Measurements from ENCODE around the gene OSBPL9. TPM values are rescaled to one million over a fixed set of nuclear protein-coding genes. Genes with fewer than 3 reads are reported as not detected.
A peak's percentile ranks its signal among the peaks of the same experiment; 100 is the strongest.

The OSBPL9 gene, protein sequence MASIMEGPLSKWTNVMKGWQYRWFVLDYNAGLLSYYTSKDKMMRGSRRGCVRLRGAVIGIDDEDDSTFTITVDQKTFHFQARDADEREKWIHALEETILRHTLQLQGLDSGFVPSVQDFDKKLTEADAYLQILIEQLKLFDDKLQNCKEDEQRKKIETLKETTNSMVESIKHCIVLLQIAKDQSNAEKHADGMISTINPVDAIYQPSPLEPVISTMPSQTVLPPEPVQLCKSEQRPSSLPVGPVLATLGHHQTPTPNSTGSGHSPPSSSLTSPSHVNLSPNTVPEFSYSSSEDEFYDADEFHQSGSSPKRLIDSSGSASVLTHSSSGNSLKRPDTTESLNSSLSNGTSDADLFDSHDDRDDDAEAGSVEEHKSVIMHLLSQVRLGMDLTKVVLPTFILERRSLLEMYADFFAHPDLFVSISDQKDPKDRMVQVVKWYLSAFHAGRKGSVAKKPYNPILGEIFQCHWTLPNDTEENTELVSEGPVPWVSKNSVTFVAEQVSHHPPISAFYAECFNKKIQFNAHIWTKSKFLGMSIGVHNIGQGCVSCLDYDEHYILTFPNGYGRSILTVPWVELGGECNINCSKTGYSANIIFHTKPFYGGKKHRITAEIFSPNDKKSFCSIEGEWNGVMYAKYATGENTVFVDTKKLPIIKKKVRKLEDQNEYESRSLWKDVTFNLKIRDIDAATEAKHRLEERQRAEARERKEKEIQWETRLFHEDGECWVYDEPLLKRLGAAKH
- polyA plus RNA-seq (2011; rRNA removed), result 68.3 and 86.5 TPM in 2 replicates
- polyA minus RNA-seq (2011; rRNA and poly(A)+ RNA removed), result 67.7 and 109 TPM in 2 replicates

DNA sequence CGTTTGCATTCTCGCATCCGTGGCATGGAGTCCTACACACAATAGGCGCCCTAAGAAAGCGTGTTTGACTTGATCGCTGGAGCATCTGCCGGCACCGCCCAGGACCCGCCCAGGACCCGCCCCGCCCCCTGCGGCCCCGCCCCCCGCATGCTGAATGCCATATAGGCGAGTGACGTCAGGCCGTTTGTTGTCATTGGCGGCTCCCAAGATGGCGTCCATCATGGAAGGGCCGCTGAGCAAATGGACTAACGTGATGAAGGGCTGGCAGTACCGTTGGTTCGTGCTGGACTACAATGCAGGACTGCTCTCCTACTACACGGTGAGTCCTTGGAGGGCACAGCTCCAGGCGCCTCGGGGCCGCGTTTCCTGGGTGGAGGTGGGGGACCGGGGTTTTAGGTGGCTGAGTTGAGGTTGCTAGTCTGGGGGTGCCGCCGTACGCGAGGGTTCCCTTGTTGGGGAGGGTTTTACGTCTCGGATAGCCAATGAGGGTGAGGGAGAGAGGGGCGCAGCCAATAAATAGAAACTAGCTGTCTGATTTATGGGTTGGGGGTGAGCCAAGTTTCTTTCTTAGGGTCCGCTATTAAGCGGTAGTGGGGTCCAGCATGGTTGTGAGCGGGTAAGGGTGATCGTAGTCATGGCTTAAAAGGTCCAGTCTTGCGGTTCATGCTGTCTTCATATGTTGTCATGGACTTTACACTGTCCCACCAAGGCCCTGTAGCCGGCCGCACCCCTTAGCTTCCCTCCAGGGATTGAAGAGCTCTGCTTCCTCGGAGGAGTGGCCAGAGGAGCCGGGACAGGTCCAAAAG is at the start of gene OSBPL9:
TSS of gene OSBPL9 (plus strand) at position 190 of the 806 bp plus-strand sequence. CDS start at position 209, 19 bp downstream.
- peak; percentile 42 for DNase-seq (ENCODE audit: low read depth)
- TF ChIP-seq, protein P1, sequence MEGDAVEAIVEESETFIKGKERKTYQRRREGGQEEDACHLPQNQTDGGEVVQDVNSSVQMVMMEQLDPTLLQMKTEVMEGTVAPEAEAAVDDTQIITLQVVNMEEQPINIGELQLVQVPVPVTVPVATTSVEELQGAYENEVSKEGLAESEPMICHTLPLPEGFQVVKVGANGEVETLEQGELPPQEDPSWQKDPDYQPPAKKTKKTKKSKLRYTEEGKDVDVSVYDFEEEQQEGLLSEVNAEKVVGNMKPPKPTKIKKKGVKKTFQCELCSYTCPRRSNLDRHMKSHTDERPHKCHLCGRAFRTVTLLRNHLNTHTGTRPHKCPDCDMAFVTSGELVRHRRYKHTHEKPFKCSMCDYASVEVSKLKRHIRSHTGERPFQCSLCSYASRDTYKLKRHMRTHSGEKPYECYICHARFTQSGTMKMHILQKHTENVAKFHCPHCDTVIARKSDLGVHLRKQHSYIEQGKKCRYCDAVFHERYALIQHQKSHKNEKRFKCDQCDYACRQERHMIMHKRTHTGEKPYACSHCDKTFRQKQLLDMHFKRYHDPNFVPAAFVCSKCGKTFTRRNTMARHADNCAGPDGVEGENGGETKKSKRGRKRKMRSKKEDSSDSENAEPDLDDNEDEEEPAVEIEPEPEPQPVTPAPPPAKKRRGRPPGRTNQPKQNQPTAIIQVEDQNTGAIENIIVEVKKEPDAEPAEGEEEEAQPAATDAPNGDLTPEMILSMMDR (IDR thresholded peaks at IDR 0.05; ENCODE audit: insufficient read depth, low read depth, low read length), result no peak
- ChIA-PET POLR2A (interaction anchor here (0.5 kb wide), 1 partner anchor 64 kb away, joined by 7 read pairs; no protein-coding TSS in a partner anchor), CTCF (interaction anchor here (1.0 to 1.9 kb wide), 3 partner anchors 10 to 342 kb away, joined by 3 to 7 read pairs (median 7); no protein-coding TSS in a partner anchor)
- Histone ChIP-seq H3K27me3 (ENCODE audit: control insufficient read depth, insufficient read depth, low read length) (no peaks in the 10 kb centered on the region), H3K4me3 (ENCODE audit: low read depth, low read length) (peak within 1 kb of the TSS; percentile 64), H3K36me3 (ENCODE audit: control insufficient read depth, insufficient read depth, low read length) (no peaks in the 10 kb centered on the region)

DNA sequence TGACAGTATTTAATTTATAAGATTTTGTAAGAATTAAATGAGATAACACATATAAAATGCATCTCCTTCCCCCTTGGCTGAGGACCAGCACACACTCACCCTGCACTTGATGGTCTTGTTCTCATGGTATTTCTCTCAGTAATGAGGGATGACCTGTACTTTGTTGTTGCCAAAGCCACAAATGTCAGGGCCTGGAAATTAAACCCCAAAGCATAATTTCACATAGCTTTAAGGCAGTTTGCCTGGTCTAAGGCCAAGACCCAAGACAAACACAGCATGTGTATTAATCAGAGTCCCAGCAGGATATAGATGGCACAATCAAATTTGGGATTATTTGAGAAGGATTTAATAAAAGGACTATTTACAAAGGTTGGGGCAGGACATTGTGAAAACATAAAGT is 49.2 kb upstream of the OSBPL9 start:
- H3K4me3 ChIP-seq (ENCODE audit: low read depth, low read length), result no peak overlapping the region
- no peaks in the 10 kb centered on the region for H3K27me3 ChIP-seq (ENCODE audit: control insufficient read depth, insufficient read depth, low read length)
- ChIA-PET CTCF (interaction anchor here (0.6 to 1.0 kb wide), 2 partner anchors 32 to 199 kb away, joined by 3 to 4 read pairs; no protein-coding TSS in a partner anchor), POLR2A (no interaction called here)
- H3K36me3 ChIP-seq (ENCODE audit: control insufficient read depth, insufficient read depth, low read length), result no peaks in the 10 kb centered on the region
- DNase-seq (ENCODE audit: low read depth), result peak; percentile 93
- TF ChIP-seq, protein P1 (IDR thresholded peaks at IDR 0.05; ENCODE audit: insufficient read depth, low read depth, low read length), result no peak

DNA sequence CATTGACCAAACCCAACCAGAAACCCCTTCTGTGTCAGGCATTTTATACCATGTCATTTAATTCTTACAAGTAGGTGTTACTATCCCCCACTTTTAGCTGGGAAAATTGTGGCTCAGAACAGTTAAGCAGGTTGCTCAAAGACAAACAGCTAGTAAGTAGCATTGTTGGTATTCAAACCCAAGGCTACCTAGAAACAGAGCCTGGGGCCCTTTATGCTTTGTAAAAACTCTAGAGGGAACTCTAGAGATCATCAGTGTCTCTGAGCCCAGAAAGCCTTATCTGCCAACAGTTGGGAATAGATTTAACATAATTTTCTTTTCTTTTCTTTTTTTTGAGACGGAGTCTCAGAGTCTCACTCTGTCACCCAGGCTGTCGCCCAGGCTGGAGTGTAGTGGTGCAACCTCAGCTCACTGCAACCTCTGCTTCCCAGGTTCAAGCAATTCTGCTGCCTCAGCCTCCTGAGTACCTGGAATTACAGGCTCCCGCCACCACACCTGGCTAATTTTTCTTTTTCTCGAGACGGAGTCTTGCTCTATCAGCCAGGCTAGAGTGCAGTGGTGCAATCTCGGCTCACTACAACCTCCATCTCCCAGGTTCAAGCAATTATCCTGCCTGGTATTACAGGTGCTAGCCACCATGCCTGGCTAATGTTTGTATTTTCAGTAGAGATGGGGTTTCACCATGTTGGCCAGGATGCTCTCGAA is 48.5 kb upstream of the OSBPL9 start:
- ChIA-PET POLR2A (no interaction called here), CTCF (interaction anchor here (0.6 to 1.0 kb wide), 3 partner anchors 33 to 199 kb away, joined by 3 to 4 read pairs (median 3); no protein-coding TSS in a partner anchor)
- no peak overlapping the region for H3K4me3 ChIP-seq (ENCODE audit: low read depth, low read length)
- H3K36me3 ChIP-seq (ENCODE audit: control insufficient read depth, insufficient read depth, low read length), result no peaks in the 10 kb centered on the region
- TF ChIP-seq, protein P1 (IDR thresholded peaks at IDR 0.05; ENCODE audit: insufficient read depth, low read depth, low read length), result no peak
- no peaks in the 10 kb centered on the region for H3K27me3 ChIP-seq (ENCODE audit: control insufficient read depth, insufficient read depth, low read length)
- no peak for DNase-seq (ENCODE audit: low read depth)

DNA sequence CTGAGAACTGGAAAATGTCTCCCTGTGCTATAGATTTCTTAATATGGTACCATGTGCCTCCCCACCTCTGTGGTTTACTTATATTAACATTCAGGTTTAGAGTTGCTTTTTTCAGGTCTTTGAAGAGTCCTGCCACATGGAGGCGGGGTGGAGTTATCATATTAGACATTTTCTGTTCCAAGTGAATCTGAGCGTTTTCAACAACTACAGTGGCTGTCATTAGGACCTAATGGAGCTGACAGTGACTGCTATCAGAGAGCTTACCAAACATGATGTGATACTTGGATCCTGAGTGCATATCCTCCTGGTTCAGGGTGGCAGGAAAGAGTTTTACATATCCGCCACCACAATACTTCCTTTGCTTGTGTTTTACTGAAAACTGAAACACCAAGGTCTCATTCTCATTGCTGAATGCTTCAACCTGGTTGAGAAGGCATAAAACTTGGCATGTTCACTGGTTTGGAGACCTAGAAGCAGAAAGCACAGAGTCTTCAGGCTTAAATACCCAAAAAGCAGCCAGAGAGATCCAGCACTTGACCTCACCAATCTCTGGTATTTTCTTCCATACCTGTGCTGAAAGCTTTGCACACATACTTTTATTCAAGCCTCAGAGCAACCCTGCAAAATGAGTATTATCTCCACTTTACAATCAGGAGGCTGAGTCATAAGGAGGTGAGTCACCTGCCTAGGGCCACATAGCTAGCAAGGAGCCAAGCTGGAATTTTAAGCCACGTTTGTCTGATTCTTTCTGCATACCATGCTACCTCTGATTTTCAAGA is 47.4 kb upstream of the OSBPL9 start:
- POLR2A ChIA-PET, result interaction anchor here (0.6 kb wide), 2 partner anchors 109 to 156 kb away, joined by 3 to 13 read pairs; no protein-coding TSS in a partner anchor

More for the DNA sequence above, 47.4 kb upstream of the OSBPL9 start:
- H3K27me3 ChIP-seq (ENCODE audit: control insufficient read depth, insufficient read depth, low read length), result no peaks in the 10 kb centered on the region
- TF ChIP-seq, protein P1 (IDR thresholded peaks at IDR 0.05; ENCODE audit: insufficient read depth, low read depth, low read length), result peak; percentile 25; the same call in 1 of the 2 replicates
- CTCF ChIA-PET, result interaction anchor here (1.1 kb wide), 1 partner anchor 200 kb away, joined by 5 read pairs; no protein-coding TSS in a partner anchor
- peak; percentile 52 for DNase-seq (ENCODE audit: low read depth)
- H3K4me3 ChIP-seq (ENCODE audit: low read depth, low read length), result no peak overlapping the region
- H3K36me3 ChIP-seq (ENCODE audit: control insufficient read depth, insufficient read depth, low read length), result no peaks in the 10 kb centered on the region

Data from BJ (cell line).